HG03521 (cell line): ENCODE results near the gene ZBTB7C.

Experiments used
- ATAC-seq: cut with Tn5 transposase; IDR thresholded peaks from one replicate; pipeline ENCODE4 v1.9.1; 2021; ENCODE audit warnings: mild to moderate bottlenecking, moderate library complexity; ENCODE audit not compliant: unreplicated experiment

The ZBTB7C gene

GRCh38 chr18:48355276-48356115 is 53.7 kb downstream of the ZBTB7C start:
- no peak for ATAC-seq

- ATAC-seq = no peak
Measured at GRCh38 chr18:48354746-48355260, 54.4 kb downstream of the ZBTB7C start.

GRCh38 chr18:48352051-48352755 is 57.0 kb downstream of the ZBTB7C start:
- ATAC-seq = no peak

GRCh38 chr18:48351216-48352050 is 57.8 kb downstream of the ZBTB7C start:
- no peak for ATAC-seq

GRCh38 chr18:48348739-48349138 is 60.4 kb downstream of the ZBTB7C start:
- no peak for ATAC-seq

- no peak for ATAC-seq
Measured at GRCh38 chr18:48347756-48348326, 61.3 kb downstream of the ZBTB7C start.

- ATAC-seq = no peak
Measured at GRCh38 chr18:48345596-48345995, 63.6 kb downstream of the ZBTB7C start.

- no peak for ATAC-seq
Measured at GRCh38 chr18:48342581-48342980, 66.6 kb downstream of the ZBTB7C start.

GRCh38 chr18:48342125-48342524 is 67.1 kb downstream of the ZBTB7C start:
- ATAC-seq = no peak

- no peak for ATAC-seq
Measured at GRCh38 chr18:48340560-48340959, 68.6 kb downstream of the ZBTB7C start.

GRCh38 chr18:48339692-48340091 is 69.5 kb downstream of the ZBTB7C start:
- no peak for ATAC-seq

GRCh38 chr18:48338915-48339314 is 70.3 kb downstream of the ZBTB7C start:
- ATAC-seq = no peak

GRCh38 chr18:48337053-48337452 is 72.1 kb downstream of the ZBTB7C start:
- no peak for ATAC-seq

- ATAC-seq = no peak
Measured at GRCh38 chr18:48336332-48336731, 72.9 kb downstream of the ZBTB7C start.

- no peak for ATAC-seq
Measured at GRCh38 chr18:48335829-48336228, 73.4 kb downstream of the ZBTB7C start.

- no peak for ATAC-seq
Measured at GRCh38 chr18:48334845-48335244, 74.3 kb downstream of the ZBTB7C start.

- ATAC-seq = no peak
Measured at GRCh38 chr18:48333563-48333962, 75.6 kb downstream of the ZBTB7C start.

- no peak for ATAC-seq
Measured at GRCh38 chr18:48330016-48330991, 78.9 kb downstream of the ZBTB7C start.

- ATAC-seq = no peak
Measured at GRCh38 chr18:48328473-48329210, 80.5 kb downstream of the ZBTB7C start.
